Stimulated activated naive CD8-positive, alpha-beta T cell treated with anti-CD3 and anti-CD28 coated beads, Interleukin-15, Interleukin-2, amounts not matched to agents 100 ng/mL and 50 ng/mL, for 24 hours (primary cell): ENCODE measurements around the gene SZT2.

Experiments used
- H3K27ac Mint-ChIP-seq: one replicate; pipeline ENCODE4 v1.8.0; 2021; ENCODE audit warnings: mild to moderate bottlenecking, mixed read lengths
- H3K27me3 Mint-ChIP-seq: one replicate; pipeline ENCODE4 v1.8.0; 2021; ENCODE audit warnings: mixed read lengths
- H3K36me3 Mint-ChIP-seq: one replicate; pipeline ENCODE4 v1.8.0; 2021; ENCODE audit warnings: low read depth, mixed read lengths
- H3K4me1 Mint-ChIP-seq: one replicate; pipeline ENCODE4 v1.8.0; 2021; ENCODE audit warnings: low read depth, mixed read lengths
- H3K4me3 Mint-ChIP-seq: one replicate; pipeline ENCODE4 v1.8.0; 2021; ENCODE audit warnings: mild to moderate bottlenecking, mixed read lengths
- H3K9me3 Mint-ChIP-seq: one replicate; pipeline ENCODE4 v1.8.0; 2021; ENCODE audit warnings: mixed read lengths

SZT2 gene

DNA sequence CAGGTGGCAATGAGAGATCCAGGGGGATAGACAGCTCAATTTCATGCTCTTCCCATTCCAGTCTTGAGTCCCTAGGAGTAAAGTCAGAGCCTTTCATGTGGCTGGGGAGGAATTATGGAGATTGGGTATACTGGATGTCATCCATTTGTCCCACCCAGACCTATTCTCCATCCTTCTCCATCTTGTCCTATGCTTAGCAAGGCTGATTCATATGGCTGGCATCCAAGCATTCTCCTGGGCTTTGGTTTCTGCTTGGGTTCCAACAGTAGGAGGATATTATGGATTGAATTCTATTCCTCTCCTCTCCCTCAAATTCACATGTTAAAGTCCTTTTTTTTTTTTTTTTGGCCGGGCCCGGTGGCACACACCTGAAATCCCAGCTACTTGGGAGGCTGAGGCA is 34.8 kb upstream of the SZT2 start:
- no peaks in the 10 kb centered on the region for H3K9me3 Mint-ChIP-seq

DNA sequence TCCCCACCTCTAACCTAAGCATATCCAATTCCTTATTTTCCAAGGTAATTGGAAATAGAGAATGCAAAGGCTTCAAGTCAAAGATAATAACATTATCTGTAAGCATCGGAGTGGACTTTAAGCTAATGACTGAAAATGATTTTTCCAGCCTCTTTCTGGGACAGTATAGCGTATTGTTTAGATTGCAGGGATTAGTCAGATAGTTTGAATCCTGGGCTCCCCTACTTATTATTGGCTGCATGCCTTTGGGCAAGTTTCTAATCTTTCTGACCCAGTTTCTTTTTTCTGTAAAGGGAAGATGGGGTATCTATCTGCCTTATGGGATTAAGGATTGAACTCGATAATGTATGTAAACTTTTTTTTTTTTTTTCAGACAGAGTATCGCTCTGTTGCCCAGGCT is 32.4 kb upstream of the SZT2 start:
- H3K27me3 Mint-ChIP-seq, result no peaks in the 10 kb centered on the region
- H3K36me3 Mint-ChIP-seq, result peaks cover 34% of the 10 kb centered on the region
- H3K27ac Mint-ChIP-seq, result no peak overlapping the region
- H3K4me1 Mint-ChIP-seq, result peaks cover 35% of the 10 kb centered on the region
- no peaks in the 10 kb centered on the region for H3K9me3 Mint-ChIP-seq
- peak overlapping the region; percentile 12 for H3K4me3 Mint-ChIP-seq

More for the DNA sequence above, 34.8 kb upstream of the SZT2 start:
- peaks cover 11% of the 10 kb centered on the region for H3K36me3 Mint-ChIP-seq
- H3K27ac Mint-ChIP-seq, result no peak overlapping the region
- H3K27me3 Mint-ChIP-seq, result no peaks in the 10 kb centered on the region
- H3K4me3 Mint-ChIP-seq, result no peak overlapping the region
- H3K4me1 Mint-ChIP-seq, result peaks cover 14% of the 10 kb centered on the region

DNA sequence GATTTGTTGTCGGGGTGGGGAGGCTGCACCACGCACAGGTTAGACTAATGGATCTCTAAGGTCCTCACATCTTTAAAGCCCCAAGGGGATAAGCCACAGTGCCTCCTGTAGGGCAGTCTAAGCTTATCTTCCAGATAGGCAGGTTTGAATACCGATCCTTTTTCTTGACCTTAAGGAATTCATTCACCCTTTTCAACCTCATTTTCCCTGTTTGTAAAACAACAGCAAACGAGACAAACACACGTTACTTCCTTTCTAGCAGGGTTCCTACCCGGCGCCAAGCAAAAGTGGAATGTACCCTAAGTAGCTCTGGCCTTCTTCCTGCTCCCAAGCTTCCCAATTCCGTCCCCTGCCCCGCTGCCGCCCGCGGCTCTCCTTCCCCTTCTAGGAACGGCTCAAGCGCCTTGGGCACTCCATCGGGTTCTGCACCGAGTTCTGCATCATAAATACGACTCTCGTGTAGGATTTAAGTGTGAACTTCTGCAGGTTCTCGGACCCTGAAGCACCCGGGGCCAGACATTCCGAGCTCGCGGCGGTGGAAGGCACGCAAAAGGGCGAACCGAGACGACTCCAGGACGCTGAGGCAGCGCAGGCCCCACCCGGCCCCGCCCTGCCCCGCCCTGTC is 31.5 kb upstream of the SZT2 start:
- peaks cover 43% of the 10 kb centered on the region for H3K4me1 Mint-ChIP-seq
- H3K4me3 Mint-ChIP-seq, result peak overlapping the region; percentile 95
- H3K27ac Mint-ChIP-seq, result peak overlapping the region; percentile 93
- H3K36me3 Mint-ChIP-seq, result peaks cover 44% of the 10 kb centered on the region
- H3K27me3 Mint-ChIP-seq, result no peaks in the 10 kb centered on the region
- H3K9me3 Mint-ChIP-seq, result no peaks in the 10 kb centered on the region

DNA sequence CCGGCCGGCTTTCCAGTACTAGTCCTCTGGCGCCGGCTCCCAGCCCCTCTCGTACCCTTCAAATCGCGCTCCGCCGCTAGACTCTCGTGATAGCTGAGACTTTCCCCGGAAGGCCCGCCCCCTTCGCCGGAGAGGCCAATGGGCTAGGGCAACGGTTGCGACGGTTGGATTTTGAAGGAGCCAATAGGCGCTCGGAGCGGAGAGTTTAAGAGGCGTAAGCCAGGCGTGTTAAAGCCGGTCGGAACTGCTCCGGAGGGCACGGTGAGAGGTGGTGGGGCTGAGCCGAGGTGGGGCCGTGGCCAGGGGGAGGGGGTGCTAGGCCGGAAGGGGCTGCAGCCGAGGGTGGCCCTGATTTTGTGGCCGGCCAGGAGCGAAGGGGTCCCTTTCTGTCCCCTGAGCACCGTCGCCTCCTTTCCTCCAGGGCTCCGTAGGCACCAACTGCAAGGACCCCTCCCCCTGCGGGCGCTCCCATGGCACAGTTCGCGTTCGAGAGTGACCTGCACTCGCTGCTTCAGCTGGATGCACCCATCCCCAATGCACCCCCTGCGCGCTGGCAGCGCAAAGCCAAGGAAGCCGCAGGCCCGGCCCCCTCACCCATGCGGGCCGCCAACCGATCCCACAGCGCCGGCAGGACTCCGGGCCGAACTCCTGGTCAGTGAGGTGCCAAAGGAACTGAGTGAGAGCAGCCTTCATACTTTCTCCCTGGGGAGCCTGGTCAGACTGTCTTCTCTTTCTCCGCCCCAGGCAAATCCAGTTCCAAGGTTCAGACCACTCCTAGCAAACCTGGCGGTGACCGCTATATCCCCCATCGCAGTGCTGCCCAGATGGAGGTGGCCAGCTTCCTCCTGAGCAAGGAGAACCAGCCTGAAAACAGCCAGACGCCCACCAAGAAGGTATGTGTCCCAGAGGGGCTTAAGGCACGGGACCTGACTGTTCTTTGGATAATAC is 30.7 kb upstream of the SZT2 start, which contains the start of gene CDC20:
TSS of gene CDC20 (plus strand) at position 236 of the 948 bp plus-strand sequence. CDS start at position 471, 235 bp downstream.
- Mint-ChIP-seq H3K9me3 (no peaks in the 10 kb centered on the region), H3K27me3 (no peaks in the 10 kb centered on the region), H3K27ac (peak within 1 kb of the TSS; percentile 93), H3K36me3 (peaks cover 52% of the 10 kb centered on the region), H3K4me3 (peak within 1 kb of the TSS; percentile 95), H3K4me1 (peaks cover 49% of the 10 kb centered on the region)

DNA sequence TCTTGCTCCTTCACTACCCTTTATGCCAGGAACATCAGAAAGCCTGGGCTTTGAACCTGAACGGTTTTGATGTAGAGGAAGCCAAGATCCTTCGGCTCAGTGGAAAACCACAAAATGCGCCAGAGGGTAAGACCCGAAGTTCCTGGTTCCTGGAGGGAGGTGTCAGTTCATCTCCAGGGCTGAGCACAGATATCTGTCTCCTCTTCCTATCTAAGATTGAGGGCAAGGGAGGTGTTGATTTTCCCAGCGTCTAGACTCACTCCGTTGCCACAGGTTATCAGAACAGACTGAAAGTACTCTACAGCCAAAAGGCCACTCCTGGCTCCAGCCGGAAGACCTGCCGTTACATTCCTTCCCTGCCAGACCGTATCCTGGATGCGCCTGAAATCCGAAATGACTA is 30.0 kb upstream of the SZT2 start:
- peaks cover 49% of the 10 kb centered on the region for H3K4me1 Mint-ChIP-seq
- H3K4me3 Mint-ChIP-seq, result peak overlapping the region; percentile 95
- no peaks in the 10 kb centered on the region for H3K27me3 Mint-ChIP-seq
- H3K9me3 Mint-ChIP-seq, result no peaks in the 10 kb centered on the region
- H3K27ac Mint-ChIP-seq, result peak overlapping the region; percentile 45
- H3K36me3 Mint-ChIP-seq, result peaks cover 58% of the 10 kb centered on the region

DNA sequence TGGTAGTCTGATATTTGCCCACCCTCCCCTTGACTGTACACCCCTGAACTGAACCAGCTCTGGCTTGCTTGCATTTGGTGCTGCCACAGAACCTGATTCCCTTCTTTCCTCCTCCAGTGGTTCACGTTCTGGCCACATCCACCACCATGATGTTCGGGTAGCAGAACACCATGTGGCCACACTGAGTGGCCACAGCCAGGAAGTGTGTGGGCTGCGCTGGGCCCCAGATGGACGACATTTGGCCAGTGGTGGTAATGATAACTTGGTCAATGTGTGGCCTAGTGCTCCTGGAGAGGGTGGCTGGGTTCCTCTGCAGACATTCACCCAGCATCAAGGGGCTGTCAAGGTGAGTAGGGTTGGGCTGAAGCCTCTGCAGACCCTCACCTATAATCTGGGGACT is 29.1 kb upstream of the SZT2 start:
- peak overlapping the region; percentile 95 for H3K4me3 Mint-ChIP-seq
- peaks cover 66% of the 10 kb centered on the region for H3K36me3 Mint-ChIP-seq
- H3K9me3 Mint-ChIP-seq, result no peaks in the 10 kb centered on the region
- no peak overlapping the region for H3K27ac Mint-ChIP-seq
- no peaks in the 10 kb centered on the region for H3K27me3 Mint-ChIP-seq
- peaks cover 56% of the 10 kb centered on the region for H3K4me1 Mint-ChIP-seq

DNA sequence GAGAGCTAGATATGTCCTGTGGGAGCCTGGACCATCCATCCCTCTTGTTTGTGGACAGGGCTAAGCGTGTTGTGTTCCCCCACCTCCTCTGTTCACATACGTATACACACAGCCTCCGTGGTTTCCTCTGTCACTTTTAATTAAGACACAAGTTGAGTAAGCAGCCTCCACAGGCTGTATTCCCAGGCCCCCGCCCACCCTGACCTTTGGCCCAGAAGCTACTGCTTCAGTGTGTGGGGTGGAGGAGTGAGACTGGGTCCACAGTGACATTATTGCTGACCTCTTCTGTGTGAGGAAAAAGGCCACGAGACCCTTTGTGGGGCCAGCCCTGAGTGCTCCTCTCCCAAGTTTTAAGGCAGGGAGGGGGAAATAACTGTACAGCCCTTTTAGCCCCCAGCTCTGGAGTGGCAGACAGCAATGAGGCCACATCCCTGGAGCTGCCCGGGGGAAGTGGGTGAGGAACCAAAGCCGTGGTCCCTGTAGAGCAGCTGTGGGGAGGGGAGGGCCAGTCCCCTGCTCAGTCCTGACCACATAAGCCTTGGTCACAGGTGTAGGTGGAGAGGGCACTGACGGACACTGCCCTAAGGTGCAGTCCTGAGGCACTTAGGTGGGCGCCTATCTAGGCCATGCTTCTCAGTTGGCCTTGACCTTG is 26.3 kb upstream of the SZT2 start:
- Mint-ChIP-seq H3K4me1 (peaks cover 60% of the 10 kb centered on the region), H3K9me3 (no peaks in the 10 kb centered on the region), H3K4me3 (no peak overlapping the region), H3K27me3 (no peaks in the 10 kb centered on the region), H3K27ac (peak overlapping the region; percentile 84), H3K36me3 (peaks cover 67% of the 10 kb centered on the region)

DNA sequence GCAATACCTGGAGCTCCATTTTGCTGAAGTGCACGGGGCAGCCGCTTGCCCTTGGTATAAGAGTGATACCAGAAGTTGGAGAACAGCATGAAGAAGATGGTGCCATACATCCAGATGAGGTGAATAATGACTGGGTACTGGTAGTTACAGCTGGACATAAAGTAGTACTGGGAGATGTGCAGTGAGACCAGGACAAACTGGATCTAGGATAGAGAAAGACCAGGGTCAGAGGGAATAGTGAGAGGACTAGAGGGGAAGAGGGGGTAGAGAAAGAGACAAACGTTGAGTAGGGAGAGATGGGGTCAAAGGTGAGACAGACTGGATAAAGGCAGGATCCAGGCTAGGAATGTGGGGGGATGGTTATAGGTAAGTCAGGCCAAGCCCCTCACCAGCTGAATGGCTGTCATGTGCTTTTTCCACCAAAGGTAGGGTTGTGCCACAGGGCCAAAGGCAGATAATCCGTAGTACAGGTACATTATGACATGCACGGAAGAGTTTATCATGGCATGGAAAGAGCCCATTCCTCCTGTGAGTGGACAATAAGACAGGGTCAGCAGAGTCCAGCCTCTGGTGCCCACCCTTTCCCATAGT is 25.7 kb upstream of the SZT2 start:
- no peaks in the 10 kb centered on the region for H3K9me3 Mint-ChIP-seq
- no peak overlapping the region for H3K4me3 Mint-ChIP-seq
- H3K4me1 Mint-ChIP-seq, result peaks cover 67% of the 10 kb centered on the region
- peak overlapping the region; percentile 62 for H3K27ac Mint-ChIP-seq
- no peaks in the 10 kb centered on the region for H3K27me3 Mint-ChIP-seq
- peaks cover 71% of the 10 kb centered on the region for H3K36me3 Mint-ChIP-seq

DNA sequence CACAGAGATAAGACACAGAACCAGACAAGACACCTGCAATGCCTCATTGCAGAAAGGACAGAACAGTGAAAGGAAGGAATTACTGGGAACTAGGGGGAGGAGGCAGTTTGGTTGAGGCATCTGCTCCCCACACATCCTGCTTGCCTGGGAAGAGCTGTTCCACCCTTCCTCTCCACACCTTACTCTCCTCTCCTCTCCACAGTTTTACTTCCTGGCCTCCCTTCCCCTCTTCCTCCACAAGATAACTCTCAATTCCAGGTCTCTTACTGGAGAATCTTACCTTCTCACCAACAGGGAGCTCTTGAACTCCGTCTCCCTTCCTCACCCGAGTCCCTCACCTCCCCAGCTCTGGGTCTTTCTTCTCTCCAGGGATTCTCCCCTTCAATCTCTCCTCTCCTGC is 24.0 kb upstream of the SZT2 start:
- Mint-ChIP-seq H3K4me3 (peak overlapping the region; percentile 93), H3K36me3 (peaks cover 60% of the 10 kb centered on the region), H3K27ac (peak overlapping the region; percentile 89), H3K27me3 (no peaks in the 10 kb centered on the region), H3K4me1 (peaks cover 62% of the 10 kb centered on the region), H3K9me3 (no peaks in the 10 kb centered on the region)

DNA sequence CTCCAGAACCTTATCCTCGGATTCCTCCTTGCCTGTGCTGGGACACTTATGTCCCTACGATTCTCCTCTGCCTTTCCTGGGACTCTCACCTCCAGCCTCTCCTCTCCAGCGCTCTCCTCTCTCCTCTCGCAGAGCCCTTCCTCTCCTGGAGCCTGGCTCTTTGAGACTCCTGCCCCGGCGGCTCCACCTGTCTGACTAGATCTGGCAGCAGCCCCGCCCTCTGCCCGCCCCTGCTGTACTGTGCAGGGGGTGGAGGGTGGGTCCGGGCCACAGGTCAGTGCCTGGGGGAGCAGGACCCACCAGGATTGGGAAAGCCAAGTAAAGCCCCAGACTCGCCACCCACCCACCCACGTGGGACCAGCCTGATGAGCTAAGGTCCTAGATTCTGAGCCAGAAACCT is 23.5 kb upstream of the SZT2 start:
- Mint-ChIP-seq H3K4me3 (peak overlapping the region; percentile 93), H3K36me3 (peaks cover 56% of the 10 kb centered on the region), H3K27me3 (no peaks in the 10 kb centered on the region), H3K27ac (peak overlapping the region; percentile 89), H3K4me1 (peaks cover 59% of the 10 kb centered on the region), H3K9me3 (no peaks in the 10 kb centered on the region)

DNA sequence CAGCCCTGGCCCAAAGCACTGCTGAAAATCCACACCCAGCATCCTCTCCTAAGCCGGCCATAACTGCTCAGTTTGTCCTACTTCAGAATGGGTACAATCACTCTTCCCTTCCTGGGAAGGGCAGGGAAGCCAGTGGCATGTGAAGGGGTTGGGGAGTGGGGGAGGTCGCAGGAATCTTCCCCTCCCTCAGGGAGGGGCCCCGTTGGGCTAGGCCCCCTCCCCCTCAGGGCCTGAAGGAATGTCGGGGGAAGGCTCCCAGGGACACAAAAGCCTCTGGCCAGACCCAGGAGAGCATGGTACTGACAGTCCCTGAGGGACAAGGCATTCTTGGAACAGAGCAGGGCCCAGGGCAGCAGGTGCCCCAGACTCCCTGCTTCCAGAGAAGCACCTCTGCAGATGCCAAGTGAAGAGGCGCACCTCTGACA is 23.1 kb upstream of the SZT2 start:
- Mint-ChIP-seq H3K4me3 (peak overlapping the region; percentile 93), H3K36me3 (peaks cover 52% of the 10 kb centered on the region), H3K27me3 (no peaks in the 10 kb centered on the region), H3K4me1 (peaks cover 55% of the 10 kb centered on the region), H3K9me3 (no peaks in the 10 kb centered on the region), H3K27ac (peak overlapping the region; percentile 89)

DNA sequence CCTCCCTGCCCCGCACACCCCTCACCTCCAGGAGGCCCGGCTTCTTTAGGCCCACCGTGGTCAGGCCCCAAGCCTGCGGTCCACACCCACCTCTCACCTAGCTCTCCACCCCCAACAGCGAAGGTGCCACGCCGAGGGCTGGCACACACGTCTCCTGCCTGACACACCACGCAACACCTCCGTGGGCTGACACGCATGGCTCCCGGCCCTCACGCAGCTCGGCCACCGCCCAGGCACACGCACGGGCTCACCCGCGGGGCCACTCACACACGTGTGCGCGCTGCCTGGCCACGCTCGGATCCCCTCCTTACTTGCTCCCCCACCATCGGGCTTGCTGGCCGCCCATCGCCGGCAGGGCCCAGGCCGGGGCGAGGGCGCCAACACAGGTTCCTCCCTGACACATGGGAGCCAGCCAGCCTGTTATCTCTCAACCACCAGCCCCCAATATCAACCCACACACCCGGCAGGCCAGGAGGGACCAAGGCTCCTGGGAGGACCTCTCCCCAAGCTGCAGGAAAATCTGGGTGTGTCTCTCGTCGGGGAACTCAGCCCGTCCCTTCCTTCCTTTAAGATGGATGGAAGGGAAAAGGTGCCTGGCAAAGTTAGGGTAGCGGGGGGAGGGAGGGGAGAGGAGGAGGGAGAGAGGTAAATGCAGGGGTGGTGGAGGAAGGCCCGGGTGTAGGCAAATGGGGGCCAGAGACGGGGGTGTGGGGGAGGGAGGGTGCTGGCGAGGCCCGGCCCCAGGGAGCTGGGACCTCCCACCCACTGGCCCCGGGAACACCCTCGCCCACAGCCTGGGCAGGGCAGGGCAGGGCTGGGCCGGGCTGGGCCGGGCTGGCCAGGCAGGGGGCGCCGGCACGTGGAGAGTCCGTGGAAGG is 22.4 kb upstream of the SZT2 start:
- peaks cover 45% of the 10 kb centered on the region for H3K36me3 Mint-ChIP-seq
- H3K27me3 Mint-ChIP-seq, result no peaks in the 10 kb centered on the region
- no peaks in the 10 kb centered on the region for H3K9me3 Mint-ChIP-seq
- peak overlapping the region; percentile 89 for H3K27ac Mint-ChIP-seq
- H3K4me1 Mint-ChIP-seq, result peaks cover 48% of the 10 kb centered on the region
- H3K4me3 Mint-ChIP-seq, result peak overlapping the region; percentile 93

DNA sequence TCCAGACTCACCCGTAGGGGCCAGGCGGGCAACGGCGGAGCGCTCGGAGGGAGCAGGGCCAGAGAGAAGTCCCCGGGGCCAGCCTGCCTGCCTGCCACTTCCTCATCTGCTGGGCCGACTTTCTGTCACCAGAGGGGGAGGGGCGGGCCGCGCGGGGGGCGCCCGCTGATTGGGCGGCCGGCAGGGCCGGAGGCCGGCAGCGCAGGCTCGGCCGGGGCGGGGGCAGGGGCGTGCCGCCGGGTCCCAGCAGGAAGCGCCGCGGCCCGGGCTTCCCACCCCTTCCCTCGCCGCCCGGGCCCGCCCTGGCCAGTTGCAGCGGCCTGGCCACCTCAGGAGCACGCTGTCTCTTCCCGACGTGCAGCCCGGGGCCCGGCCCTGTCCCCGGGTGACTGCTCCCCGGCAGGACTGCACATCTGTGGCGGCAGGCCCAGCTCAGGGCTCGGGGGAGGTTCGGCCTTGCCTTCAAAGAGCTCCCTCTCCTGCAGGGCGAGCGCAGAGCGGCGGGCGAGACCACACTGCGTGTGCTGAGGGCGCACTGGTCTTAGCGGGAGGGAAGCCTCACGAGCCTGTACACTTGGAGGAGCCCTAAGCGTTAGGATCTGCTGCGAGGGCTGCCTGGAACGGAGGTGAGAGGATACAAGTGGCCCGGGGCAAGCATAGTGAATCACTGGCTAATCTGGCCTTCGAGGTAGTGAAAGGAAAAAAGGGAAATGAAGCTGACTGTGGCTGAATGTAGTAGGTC is 21.6 kb upstream of the SZT2 start, which contains the start of gene ELOVL1:
TSS of gene ELOVL1 (minus strand) at position 108 of the 742 bp plus-strand sequence. CDS start 2,402 bp downstream, outside the sequence.
- Mint-ChIP-seq H3K4me3 (peak within 1 kb of the TSS; percentile 95), H3K36me3 (peaks cover 37% of the 10 kb centered on the region), H3K27me3 (no peaks in the 10 kb centered on the region), H3K4me1 (peaks cover 43% of the 10 kb centered on the region), H3K9me3 (no peaks in the 10 kb centered on the region), H3K27ac (peak within 1 kb of the TSS; percentile 95)
